Chondrocyte (in vitro differentiated cells): ENCODE data around the gene CDC42EP2. TPM values are rescaled to one million over a fixed set of nuclear protein-coding genes. Genes with fewer than 3 reads are reported as not detected.
A peak's percentile ranks its signal among the peaks of the same experiment; 100 is the strongest.

ENCODE experiments used
- DNase-seq: peaks from one replicate; pipeline ENCODE4 v3.0.0; 2021; ENCODE audit warnings: mixed read lengths, low spot score
- H3K27ac Mint-ChIP-seq: one replicate; pipeline ENCODE4 v1.8.0; 2021; ENCODE audit warnings: mild to moderate bottlenecking, moderate library complexity, mixed read lengths; ENCODE audit not compliant: unreplicated experiment
- H3K27me3 Mint-ChIP-seq: 2 replicates; pipeline ENCODE4 v1.8.0; 2021; ENCODE audit warnings: low read depth, mixed read lengths
- H3K36me3 Mint-ChIP-seq: 2 replicates; pipeline ENCODE4 v1.8.0; 2021; ENCODE audit warnings: low read depth, mixed read lengths
- H3K4me1 Mint-ChIP-seq: 2 replicates; pipeline ENCODE4 v1.8.0; 2021; ENCODE audit warnings: low read depth, mild to moderate bottlenecking, mixed read lengths
- H3K4me3 Mint-ChIP-seq: one replicate; pipeline ENCODE4 v1.8.0; 2021; ENCODE audit warnings: mild to moderate bottlenecking, moderate library complexity, mixed read lengths; ENCODE audit not compliant: unreplicated experiment
- H3K9me3 Mint-ChIP-seq: 2 replicates; pipeline ENCODE4 v1.8.0; 2021; ENCODE audit warnings: low read depth, mixed read lengths
- long read RNA-seq: library from polyadenylated mRNA; stranded (forward); transcript quantifications from one replicate; pipeline ENCODE4 v2.0.0, GENCODE V29; 2021
- total RNA-seq: library from RNA; stranded (reverse); gene quantifications from 3 replicates; pipeline ENCODE4 v1.2.1, GENCODE V29; 2021
- TF ChIP-seq, protein P1 (sequence below): fragments of 200-600 bp; sonication (generic); IDR thresholded peaks from 2 replicates; pipeline ENCODE4 v1.5.0; 2021; ENCODE audit warnings: antibody characterized with exemption, mild to moderate bottlenecking, moderate library complexity

The CDC42EP2 gene
- total RNA-seq, result 7.3 to 12.8 TPM (median 12.6 TPM) in 3 replicates
- long read RNA-seq, transcript CDC42EP2-201 (2 exons, 2,023 nt), result major isoform, 28 of 29 reads
- long read RNA-seq, partial matches to known transcripts, result 0 of 29 reads
- long read RNA-seq, other reads (novel, unspliced or antisense), result 1 of 29 reads

DNA sequence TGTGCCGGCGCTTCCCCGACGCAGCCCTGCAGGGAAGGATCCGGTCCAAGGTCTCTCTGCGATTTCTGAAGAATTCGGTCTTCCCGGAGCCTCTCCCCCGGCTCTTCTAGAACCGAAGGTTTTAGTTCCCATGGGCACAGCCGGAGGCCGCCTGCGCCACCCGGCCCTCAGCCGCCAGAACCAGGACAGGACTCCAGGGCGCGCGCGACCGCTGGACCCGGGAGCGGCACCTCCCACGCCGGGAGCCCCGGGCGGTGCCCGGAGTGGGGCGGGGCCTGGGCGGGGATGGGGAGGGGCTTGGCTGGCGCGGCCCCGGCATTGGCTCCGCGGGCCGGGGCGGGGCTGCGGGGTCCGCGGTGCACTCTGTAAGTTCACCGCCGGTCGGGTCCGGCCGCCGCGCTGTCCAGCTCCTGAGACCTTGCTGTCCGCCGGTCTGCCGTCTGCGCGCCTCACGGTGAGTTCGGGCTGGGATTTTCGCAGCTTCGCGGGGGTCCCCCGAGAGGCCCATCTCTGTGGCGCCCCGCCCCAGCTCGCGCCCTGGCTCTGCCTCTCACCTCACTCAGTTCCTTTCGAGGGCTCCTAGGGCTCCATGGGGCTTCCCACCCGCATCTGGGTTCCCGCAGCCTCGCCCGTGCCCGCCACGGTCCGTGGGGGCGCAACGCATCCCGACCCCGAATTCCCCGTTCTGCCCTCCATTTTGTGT is at the start of gene CDC42EP2:
CDC42EP2 (plus strand) TSS at position 366 of the 703 bp plus-strand sequence. CDS start 6,033 bp downstream, outside the sequence.
- no peak for DNase-seq
- H3K36me3 Mint-ChIP-seq, result no peaks in the 10 kb centered on the region
- no peaks in the 10 kb centered on the region for H3K9me3 Mint-ChIP-seq
- TF ChIP-seq, protein P1, sequence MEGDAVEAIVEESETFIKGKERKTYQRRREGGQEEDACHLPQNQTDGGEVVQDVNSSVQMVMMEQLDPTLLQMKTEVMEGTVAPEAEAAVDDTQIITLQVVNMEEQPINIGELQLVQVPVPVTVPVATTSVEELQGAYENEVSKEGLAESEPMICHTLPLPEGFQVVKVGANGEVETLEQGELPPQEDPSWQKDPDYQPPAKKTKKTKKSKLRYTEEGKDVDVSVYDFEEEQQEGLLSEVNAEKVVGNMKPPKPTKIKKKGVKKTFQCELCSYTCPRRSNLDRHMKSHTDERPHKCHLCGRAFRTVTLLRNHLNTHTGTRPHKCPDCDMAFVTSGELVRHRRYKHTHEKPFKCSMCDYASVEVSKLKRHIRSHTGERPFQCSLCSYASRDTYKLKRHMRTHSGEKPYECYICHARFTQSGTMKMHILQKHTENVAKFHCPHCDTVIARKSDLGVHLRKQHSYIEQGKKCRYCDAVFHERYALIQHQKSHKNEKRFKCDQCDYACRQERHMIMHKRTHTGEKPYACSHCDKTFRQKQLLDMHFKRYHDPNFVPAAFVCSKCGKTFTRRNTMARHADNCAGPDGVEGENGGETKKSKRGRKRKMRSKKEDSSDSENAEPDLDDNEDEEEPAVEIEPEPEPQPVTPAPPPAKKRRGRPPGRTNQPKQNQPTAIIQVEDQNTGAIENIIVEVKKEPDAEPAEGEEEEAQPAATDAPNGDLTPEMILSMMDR, result no peak
- H3K4me1 Mint-ChIP-seq, result peaks cover 33% of the 10 kb centered on the region
- H3K27ac Mint-ChIP-seq, result peak within 1 kb of the TSS; percentile 95
- H3K4me3 Mint-ChIP-seq, result peak within 1 kb of the TSS; percentile 80
- no peaks in the 10 kb centered on the region for H3K27me3 Mint-ChIP-seq

- Mint-ChIP-seq H3K27ac (no peak overlapping the region), H3K27me3 (no peaks in the 10 kb centered on the region), H3K9me3 (no peaks in the 10 kb centered on the region), H3K4me1 (peaks cover 15% of the 10 kb centered on the region), H3K36me3 (peaks cover 5% of the 10 kb centered on the region), H3K4me3 (no peak overlapping the region)
- TF ChIP-seq, protein P1, result no peak
- DNase-seq, result no peak
These were observed 48.5 kb upstream of the CDC42EP2 start for GRCh38 chr11:65266210-65266609.

GRCh38 chr11:65274735-65275682 is 39.7 kb upstream of the CDC42EP2 start:
- no peak for DNase-seq
- Mint-ChIP-seq H3K9me3 (no peaks in the 10 kb centered on the region), H3K4me1 (peaks cover 46% of the 10 kb centered on the region), H3K27ac (peak overlapping the region; percentile 46), H3K27me3 (no peaks in the 10 kb centered on the region), H3K36me3 (peaks cover 5% of the 10 kb centered on the region), H3K4me3 (no peak overlapping the region)
- TF ChIP-seq, protein P1, result peak; percentile 96

GRCh38 chr11:65275906-65276305 is 38.8 kb upstream of the CDC42EP2 start:
- Mint-ChIP-seq H3K4me1 (peaks cover 53% of the 10 kb centered on the region), H3K9me3 (no peaks in the 10 kb centered on the region), H3K36me3 (no peaks in the 10 kb centered on the region), H3K4me3 (no peak overlapping the region), H3K27me3 (no peaks in the 10 kb centered on the region), H3K27ac (no peak overlapping the region)
- TF ChIP-seq, protein P1, result no peak
- DNase-seq, result no peak
